ENCODE data around the gene RAPGEF4. TPM values are rescaled to one million over a fixed set of nuclear protein-coding genes. Genes with fewer than 3 reads are reported as not detected.

RAPGEF4 gene
- total and polyA plus RNA-seq, 2 of the 4 experiments (the other 2 are of a cell fraction), result 1.7 to 3.2 TPM

DNA sequence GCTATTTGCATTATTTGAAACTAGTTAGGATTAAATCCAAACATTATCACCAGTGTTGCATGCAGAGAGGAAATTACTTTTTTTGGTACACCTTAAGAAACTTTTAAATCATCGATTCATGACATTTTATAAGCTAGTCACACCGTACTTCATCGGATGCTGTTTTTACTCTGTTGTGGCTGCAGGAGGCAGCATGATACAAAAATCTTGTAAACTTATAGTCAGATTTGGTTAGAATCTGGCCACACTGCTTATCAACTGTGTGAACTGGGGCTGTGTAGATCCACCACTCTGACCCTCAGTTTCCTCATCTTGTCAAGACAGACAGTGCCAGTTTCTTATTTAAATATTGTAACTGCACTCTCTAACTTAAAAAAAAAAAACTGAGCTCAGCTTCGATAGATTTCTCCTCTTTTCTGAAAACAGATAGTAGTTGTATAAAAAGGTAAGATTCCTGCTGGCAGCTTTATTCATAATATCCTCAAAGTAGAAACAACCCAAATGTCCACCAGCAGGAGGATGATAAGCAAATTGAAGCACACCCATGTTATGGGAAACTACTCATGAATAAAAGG lies 77.8 kb downstream of the RAPGEF4 start:
- Histone ChIP-seq H4K8ac (ENCODE audit: low read depth in 2 of 2, low read length in 2 of 2) (no peak overlapping the region), H3K56ac (ENCODE audit: extremely low read depth, insufficient read depth, low read length) (no peak overlapping the region), H2AFZ (replicated peaks; ENCODE audit: low read length, poor library complexity) (no peak overlapping the region), H4K91ac (ENCODE audit: insufficient read depth, low read depth, low read length) (no peak overlapping the region), H3K9me3 (ENCODE audit: control insufficient read depth, insufficient read depth, low read length) (no peaks in the 10 kb centered on the region), H3K4me3 (ENCODE audit: insufficient read depth, low read depth, low read length) (no peak overlapping the region), H2BK5ac (ENCODE audit: low read depth, low read length, poor library complexity, severe bottlenecking) (no peak overlapping the region), H3K4me2 (ENCODE audit: low read depth, low read length) (no peak overlapping the region), H3K9ac (ENCODE audit: low read depth, low read length) (no peak overlapping the region), H4K20me1 (ENCODE audit: insufficient read depth, low read length) (no peaks in the 10 kb centered on the region), H3K23ac (ENCODE audit: low read depth, low read length) (no peak overlapping the region), H3K4me1 (ENCODE audit: control insufficient read depth, insufficient read depth, low read length) (no peaks in the 10 kb centered on the region), H2BK120ac (ENCODE audit: low read depth, low read length) (no peak overlapping the region), H2BK15ac (ENCODE audit: low read depth, low read length) (no peak overlapping the region), H3K27ac (ENCODE audit: insufficient read depth, low read length) (no peak overlapping the region), H4K5ac (ENCODE audit: low read depth, low read length) (no peak overlapping the region), H3K27me3 (ENCODE audit: control insufficient read depth, insufficient read depth, low read length) (no peaks in the 10 kb centered on the region), H3K18ac (ENCODE audit: low read depth, low read length) (no peak overlapping the region), H3K4ac (ENCODE audit: low read depth, low read length) (no peak overlapping the region), H3K36me3 (ENCODE audit: control insufficient read depth, insufficient read depth, low read length) (no peaks in the 10 kb centered on the region), H2BK20ac (ENCODE audit: low read depth, low read length) (no peak overlapping the region), H2AK9ac (replicated peaks; ENCODE audit: low read depth, low read length, poor library complexity) (no peak overlapping the region), H2AK5ac (ENCODE audit: low read depth, low read length) (no peak overlapping the region), H3K79me1 (ENCODE audit: low read depth in 1 of 2, low read length in 2 of 2) (no peaks in the 10 kb centered on the region), H3K9me1 (ENCODE audit: insufficient read depth, low read length) (no peaks in the 10 kb centered on the region), H3K14ac (replicated peaks; ENCODE audit: low read depth, low read length) (no peak overlapping the region)
- DNase-seq, result peak; percentile 50
- no CpG with 5 or more reads among the region's 4 CpGs for WGBS, 2 experiments (ENCODE audit: extremely low coverage in 2 of 2, insufficient read length in 1 of 2)
- TF ChIP-seq SMC3 (IDR thresholded peaks at IDR 0.05; ENCODE audit: low read depth, low read length) (peak; percentile 60), FOS (IDR thresholded peaks at IDR 0.05; ENCODE audit: low read depth, low read length) (no peak), BHLHE40 (IDR thresholded peaks at IDR 0.05; ENCODE audit: low read depth, low read length) (no peak), RAD21 (IDR thresholded peaks at IDR 0.05; ENCODE audit: low read length) (peak; percentile 71), MAFK (IDR thresholded peaks at IDR 0.05; ENCODE audit: low read depth, low read length) (no peak)
- TF ChIP-seq, protein P1, sequence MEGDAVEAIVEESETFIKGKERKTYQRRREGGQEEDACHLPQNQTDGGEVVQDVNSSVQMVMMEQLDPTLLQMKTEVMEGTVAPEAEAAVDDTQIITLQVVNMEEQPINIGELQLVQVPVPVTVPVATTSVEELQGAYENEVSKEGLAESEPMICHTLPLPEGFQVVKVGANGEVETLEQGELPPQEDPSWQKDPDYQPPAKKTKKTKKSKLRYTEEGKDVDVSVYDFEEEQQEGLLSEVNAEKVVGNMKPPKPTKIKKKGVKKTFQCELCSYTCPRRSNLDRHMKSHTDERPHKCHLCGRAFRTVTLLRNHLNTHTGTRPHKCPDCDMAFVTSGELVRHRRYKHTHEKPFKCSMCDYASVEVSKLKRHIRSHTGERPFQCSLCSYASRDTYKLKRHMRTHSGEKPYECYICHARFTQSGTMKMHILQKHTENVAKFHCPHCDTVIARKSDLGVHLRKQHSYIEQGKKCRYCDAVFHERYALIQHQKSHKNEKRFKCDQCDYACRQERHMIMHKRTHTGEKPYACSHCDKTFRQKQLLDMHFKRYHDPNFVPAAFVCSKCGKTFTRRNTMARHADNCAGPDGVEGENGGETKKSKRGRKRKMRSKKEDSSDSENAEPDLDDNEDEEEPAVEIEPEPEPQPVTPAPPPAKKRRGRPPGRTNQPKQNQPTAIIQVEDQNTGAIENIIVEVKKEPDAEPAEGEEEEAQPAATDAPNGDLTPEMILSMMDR (conservative IDR thresholded peaks at IDR 0.05; ENCODE audit: low read depth, low read length), result peak; percentile 66
- intact Hi-C loops (cut with micrococcal nuclease) (loop anchor here (1.0 kb wide), 1 partner anchor 119 kb away; no protein-coding TSS in a partner anchor), dilution Hi-C loops (cut with HindIII; ENCODE audit: low sequenced_read_pairs, unreplicated experiment) (no loop called here), in situ Hi-C loops (cut with MboI; ENCODE audit: low sequenced_read_pairs) (loop anchor here (5.0 to 25.0 kb wide), 4 partner anchors 119 to 1524 kb away; partner anchors contain the start of gene SP9)
- peak; percentile 72 for ATAC-seq (ENCODE audit: low read depth)
- BruUV-seq (replicated peaks), result no TSS peak
- CTCF ChIA-PET, result interaction anchor here (0.6 to 3.4 kb wide), 14 partner anchors 16 to 1501 kb away, joined by 3 to 34 read pairs (median 3); no protein-coding TSS in a partner anchor
- POLR2A ChIA-PET (ENCODE audit: unreplicated experiment), result no interaction called here

Measured in IMR-90 (cell line).